ENCODE data around the gene RGMA. TPM values are rescaled to one million over a fixed set of nuclear protein-coding genes. Genes with fewer than 3 reads are reported as not detected.

RGMA gene
- total RNA-seq, 1 donor from 2014 or later: not detected

DNA sequence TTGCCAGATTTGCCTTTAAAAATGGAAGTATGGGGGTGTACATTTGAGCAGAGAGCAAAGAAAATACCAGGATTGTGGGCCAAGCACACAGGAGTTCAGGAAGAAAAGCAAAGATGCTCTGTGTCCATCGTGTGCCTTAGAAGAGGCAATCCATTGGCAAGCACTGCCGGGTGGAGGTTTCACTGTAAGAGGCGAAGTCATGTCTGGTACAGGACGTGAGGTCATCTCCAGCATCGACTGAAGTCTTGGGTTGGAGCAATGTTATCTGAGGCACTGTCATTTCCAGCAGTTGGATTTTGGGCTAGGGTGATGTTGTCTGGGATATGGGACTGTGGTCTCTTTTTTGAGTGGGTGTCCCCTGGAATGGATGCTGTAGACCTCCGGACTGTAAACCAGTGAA is 4.8 kb upstream of the RGMA start:
- no peak for DNase-seq (ENCODE audit: low read depth, low spot score)

DNA sequence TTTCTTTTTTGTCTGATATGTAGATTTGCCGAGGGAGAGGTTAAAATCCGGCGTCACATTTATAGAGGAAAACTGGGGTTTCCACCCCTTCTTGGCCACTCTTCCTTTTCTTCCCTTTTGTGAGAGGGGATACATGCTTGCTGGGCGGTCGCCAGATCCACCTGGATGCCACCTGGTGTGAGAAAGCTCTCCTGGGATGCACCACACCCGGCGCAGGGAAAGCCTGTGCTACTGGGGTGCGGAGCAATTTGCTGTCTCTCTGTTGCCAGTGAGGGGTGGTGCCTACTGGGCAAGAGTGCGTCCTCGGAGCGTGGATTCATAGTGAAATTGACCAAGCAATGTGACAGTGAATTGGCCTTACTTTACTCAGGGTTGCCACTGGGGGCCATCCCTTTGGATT is 2.5 kb upstream of the RGMA start:
- DNase-seq (ENCODE audit: low read depth, low spot score): no peak

DNA sequence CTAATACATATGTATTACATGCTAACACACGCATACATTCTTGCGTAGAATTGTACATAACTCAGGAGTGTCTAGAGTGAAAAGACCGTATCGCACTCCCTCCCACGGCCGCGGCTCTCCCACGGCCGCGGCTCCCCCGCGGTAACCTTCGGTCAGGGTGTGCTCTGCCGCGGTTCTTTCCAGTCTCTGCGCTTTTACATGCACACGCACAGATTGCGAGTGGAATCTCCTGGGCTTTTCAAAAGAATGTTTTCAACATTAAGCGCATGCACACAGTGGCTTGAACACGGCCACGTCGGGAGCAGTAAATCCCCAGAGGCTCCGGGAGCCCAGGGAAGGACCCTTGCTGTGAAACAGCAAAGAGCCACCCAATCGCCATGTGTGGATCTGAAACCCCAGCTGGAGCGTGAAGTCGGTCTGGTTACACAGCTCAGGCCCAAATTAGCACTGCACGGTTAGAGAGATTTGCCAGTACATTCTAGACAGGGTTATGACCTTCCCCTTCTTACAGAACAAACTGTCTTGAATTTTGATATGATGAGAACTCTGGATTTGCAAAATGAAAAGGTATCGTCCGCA is 805 bp upstream of the RGMA start:
- DNase-seq (ENCODE audit: low read depth, low spot score): no peak

DNA sequence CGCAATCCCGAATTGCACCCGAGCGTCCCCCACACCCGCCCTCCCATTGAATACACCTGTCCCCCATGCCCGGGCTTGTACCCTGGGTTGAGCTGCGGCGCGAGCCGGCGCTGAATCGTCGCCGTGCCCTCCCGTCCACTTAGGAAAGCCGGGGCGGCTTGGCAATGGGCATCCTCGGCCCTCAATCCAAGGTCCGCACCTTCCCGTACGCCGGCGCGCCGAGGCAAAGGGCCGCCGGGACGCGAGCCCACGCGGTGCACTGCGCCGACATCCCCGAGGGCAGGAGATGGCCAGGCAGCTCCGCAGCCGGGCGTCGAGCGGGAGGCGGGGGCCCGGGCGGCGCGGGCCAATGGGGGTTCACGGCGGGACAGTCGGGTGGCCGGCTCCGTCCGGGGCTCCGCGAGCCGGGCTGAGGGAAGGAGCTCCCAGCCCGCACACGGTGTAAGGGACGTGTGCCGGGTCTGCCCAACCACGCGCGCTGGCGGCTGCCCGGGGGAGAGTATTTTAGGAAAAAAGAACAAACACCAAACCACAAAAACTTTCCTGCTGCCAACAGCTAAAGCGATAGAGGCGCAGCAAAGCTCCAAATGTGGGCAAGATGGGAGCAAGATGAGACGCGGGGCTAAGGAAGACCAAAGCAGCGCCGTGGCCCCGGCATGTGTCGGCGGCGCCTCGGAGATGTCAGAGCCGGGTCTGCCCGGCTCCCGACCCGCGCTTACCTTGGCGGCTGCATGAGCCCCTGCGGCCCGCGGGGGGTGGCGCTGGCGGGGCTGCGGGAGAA is 621 bp downstream of the RGMA start:
- DNase-seq (ENCODE audit: low read depth, low spot score): no peak

DNA sequence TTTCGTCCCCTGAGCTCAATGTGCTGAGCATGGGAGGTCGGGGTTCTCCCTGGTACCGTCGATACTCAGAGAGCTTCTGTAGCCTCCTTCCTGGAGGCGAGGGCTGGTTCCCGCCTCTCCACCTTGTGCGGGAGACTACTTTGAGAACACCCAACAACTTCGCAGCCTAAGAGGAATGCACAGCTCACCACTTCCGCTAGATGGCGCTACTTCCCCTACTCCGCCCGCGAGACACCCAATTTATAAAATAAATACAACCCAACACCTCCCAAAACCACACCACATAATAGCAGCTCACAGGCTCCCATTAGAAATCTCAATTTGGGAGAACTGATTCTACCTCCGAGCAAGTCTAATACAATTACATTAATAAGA is 1.2 kb downstream of the RGMA start:
- no peak for DNase-seq (ENCODE audit: low read depth, low spot score)

DNA sequence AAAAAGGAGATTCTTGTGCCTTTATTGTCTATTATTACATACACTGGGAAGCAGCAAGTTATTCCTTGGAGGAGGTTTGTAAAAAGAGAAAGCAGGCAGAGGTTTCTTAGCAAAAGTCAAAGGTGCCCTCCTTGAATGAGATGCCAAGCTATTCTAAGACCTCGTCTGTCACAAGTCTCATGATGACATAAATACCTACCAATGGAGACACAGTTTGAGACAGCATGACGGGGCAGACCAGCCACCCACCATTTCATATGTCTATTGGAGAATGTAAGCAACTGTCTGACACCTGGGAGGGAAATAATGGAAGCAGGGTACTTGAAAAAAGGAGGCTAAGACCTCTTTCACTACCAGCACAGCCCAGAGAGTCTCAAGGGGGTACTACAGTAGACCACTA is 2.2 kb downstream of the RGMA start:
- no peak for DNase-seq (ENCODE audit: low read depth, low spot score)

DNA sequence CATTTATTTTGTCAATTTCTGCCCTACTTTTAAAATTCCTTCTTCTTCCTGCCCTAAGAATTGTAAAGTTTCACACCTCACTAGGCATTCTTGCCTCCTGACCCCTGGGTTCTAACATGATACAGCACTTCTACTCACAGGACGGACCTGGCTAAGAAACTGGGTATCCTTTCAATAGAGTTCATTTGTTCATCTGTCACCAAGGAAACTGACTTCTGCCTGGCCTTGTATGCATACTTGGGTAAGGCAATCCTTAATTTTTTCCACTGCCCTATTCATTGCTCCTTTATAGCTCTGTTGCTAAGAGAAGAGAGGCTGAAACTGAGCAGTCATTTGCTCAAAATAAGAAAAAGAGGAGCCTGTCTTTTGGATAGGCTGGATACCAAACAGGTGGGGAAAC is 3.3 kb downstream of the RGMA start:
- DNase-seq (ENCODE audit: low read depth, low spot score): no peak

DNA sequence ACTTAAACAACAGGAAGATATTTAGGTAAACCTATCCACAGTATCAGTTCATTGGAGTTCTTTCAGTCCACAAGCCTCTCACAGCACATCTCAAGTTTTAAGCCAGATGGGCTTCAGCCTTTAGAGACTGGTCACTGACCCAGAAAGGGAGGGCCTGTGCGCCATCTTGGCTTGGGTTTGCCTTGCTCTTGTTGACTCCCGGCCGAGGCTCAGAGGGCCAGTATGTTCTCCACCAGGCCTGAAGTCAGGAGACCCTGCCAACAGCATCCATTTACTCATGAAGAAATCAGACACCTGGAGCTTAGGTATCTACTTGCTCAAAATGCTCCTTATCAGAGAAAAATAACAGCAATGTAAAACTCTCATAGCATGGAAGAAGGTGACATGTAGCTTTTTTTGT is 6.2 kb downstream of the RGMA start:
- DNase-seq (ENCODE audit: low read depth, low spot score): no peak

DNA sequence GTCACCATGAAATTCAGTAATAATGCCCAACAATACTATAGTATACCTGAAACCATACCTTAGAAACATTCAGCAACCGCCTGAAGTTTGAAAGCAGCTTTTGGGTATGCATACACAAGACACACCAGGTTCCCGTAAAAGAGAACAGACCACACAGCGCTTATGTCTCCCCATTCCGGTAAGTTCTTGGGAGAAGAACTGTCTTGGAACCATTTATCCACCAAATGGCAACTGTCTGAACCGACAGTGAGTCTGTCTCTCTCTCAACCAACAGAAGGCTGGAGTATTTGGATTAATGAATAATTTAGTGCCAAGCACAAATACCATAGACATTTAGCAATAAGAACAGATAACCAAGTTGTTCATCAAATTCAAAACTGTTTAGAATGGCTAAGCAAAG is 7.6 kb downstream of the RGMA start:
- DNase-seq (ENCODE audit: low read depth, low spot score): no peak

DNA sequence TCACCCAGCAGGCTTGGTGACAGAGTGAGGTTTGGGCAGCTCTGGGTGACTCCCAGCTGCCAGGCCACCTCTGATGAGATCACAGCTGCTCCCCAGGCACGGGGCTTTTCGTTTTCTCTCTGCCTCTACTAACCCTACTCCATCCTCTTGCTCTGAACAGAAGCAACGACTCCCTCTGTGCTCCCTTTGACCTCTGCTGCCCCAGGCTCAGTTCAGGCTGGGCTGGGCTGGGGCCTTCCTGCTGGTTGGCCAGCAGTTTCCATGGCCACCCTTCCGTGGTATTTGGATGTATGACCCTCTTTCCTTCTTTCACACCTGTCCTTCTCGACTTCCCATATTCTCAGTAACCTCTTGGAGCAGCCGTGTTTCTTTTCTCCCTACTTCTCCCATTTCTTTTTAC is 8.6 kb downstream of the RGMA start:
- DNase-seq (ENCODE audit: low read depth, low spot score): no peak

DNA sequence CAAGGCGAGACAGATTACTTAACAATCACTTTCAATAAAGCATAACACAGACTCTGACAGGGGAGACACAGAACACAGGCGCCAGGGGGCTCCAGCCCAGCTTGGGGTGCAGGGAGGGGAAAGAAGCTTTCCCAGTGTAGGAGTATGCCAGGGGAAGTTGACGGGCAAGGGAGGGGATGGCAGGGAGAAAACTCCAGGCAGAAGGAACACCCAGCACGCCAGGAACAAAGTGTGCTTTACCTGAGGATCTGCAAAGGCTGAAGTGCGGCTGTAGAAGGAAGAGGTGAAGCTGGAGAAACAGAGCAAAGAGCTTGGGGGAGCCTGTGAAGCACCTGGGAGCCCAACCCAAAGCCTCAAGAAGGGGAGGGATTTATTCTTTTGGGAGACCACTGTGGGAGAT is 12.1 kb downstream of the RGMA start:
- DNase-seq (ENCODE audit: low read depth, low spot score): no peak

DNA sequence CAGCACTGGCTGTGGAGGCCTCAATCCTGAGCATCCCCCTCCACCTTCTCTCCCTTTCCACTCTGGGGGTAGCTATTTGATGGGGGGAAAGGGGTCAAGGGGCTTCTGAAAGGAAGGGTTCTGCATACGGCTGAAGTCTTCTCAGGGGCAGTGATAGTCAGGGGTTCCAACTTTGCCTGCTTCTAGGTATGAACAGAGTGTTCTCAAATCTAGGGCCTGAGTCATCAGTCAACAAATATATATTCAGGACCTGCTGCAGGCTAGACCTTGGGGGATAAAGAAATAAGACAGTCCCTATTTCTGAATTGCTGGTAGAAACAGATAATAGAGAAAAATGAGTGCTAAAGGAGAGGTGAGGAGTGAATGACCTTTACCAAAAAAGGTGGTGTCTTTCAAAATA is 12.8 kb downstream of the RGMA start:
- no peak for DNase-seq (ENCODE audit: low read depth, low spot score)

DNA sequence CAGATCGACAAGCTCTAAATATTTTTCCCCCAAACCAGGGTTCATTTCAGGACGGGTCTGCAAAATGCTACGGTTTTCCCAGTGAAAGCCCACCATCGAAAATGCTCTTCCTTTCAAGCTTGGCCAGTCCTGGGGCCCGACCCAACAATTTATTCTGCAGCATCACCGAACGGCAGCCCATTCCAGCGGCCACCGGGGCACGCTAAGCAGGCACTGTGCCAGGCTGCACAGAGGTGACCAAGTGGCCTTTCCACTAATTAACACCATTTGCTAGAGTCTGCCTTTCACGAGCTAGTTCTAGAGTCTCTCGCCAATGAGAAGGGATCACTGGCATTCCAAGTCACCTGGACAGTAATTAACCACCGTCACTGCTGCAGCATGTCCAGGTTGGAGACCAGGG is 14.4 kb downstream of the RGMA start:
- no peak for DNase-seq (ENCODE audit: low read depth, low spot score)

DNA sequence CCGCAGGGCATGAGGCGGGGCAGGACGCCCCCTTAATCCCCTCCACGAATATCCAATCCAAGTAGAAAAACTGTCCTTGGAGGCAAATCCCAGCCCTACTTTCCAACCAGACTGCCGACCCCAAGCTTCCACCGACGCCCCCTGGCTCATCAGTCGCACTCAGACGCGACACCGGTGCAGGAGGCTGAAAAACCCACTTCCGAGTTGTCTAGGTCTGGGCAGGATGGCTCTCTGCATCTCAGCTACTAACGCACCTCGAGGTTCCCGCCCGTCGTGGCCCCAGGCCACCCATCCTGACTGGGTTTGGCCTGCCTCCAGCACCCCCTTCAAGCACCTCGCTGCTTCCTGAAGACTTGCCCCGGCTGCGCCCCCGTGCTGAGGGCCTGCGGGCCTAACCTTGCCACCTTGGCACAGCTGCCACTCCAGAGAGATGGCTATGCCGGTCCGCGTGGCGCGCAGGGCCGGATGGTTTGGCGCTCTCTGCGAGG is 15.5 kb downstream of the RGMA start:
- no peak for DNase-seq (ENCODE audit: low read depth, low spot score)

DNA sequence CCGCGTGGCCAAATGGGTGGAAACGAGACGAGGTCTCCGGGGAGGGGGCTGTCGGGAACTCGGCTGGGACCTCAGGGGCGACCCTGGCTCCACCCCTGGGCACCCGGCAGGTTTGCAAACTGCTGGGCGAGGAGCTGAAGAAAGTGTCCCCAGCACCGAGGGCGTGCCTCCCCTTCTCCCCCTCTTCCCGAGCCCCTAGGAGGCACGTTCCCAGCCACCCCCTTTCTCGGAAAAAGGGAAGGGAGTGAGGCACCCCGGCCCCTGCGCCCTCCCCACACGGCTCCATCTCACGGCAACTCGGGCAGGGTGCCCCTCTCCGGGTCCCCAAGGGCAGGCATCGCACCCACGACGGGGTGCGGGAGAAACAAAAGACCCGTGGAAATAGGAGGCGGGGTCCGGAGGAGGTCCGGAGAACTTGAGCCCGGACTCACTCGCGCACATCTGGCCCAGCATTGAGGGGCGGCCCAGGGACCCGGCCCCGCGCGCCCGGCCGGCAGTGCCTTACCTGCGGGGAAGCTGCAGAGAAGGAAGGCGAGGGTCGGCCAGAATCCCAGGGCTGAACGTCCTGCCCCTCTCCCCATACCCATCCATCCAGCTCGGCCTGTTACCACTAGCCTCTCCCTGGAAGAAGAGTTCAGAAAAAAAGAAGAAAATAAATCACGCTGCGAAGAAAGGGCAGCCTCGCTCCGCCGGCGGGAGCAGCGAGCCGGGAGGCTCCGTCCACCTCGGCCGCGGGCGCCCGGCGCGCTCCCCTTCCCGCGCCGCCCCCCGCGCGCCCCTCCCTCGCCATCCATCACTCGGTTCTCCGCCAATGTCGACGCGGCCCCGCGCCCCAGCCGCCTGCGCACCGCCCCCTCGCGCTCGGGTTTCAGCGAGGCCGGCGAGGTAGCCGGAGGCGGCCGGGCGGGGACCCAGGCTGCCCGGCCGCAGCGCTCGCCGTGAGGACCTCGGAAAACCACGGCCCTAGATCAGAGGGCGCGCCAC is 16.3 kb downstream of the RGMA start:
- no peak for DNase-seq (ENCODE audit: low read depth, low spot score)

DNA sequence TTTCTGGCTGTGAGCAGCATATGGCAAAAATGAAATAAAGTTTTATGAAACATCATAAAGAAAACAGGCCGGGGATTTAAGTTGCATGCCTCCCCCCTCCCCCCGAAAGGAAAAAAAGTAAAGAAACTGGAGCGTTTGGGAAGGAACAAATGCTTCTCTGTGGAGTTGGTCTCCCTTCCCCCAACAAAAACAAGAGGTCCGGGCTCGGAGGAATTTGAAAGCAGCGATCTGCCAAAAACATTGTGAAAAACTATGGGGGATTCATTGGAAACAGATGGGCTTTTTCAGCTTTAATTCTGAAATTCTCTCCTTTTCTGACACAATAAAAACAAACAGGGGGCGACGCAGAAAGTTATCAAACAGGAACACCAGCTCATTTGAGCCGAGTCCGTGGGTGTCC is 17.0 kb downstream of the RGMA start:
- no peak for DNase-seq (ENCODE audit: low read depth, low spot score)

DNA sequence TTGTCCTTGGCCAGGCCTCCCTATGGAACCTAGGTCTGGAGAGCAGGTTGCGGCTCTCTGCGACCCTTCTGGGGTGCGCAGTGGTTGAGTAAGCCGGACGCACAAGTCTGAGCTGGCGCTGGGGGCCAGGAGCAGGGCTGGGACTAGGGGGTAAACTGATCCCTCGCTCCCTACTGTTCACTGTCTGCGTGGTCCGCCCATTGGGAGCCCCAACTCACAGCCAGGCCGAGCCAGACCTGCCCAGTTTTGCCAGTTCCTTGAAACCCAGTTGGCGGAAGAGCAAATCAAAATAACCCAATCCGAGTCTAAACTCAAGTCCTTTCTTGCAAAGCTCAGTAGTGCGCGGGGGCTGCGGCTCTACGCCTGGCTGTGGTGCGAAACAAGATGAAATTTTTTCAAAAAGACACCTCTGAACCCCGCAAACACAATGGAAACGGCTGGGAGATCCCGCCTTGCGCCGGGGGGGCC is 17.5 kb downstream of the RGMA start:
- DNase-seq (ENCODE audit: low read depth, low spot score): no peak

DNA sequence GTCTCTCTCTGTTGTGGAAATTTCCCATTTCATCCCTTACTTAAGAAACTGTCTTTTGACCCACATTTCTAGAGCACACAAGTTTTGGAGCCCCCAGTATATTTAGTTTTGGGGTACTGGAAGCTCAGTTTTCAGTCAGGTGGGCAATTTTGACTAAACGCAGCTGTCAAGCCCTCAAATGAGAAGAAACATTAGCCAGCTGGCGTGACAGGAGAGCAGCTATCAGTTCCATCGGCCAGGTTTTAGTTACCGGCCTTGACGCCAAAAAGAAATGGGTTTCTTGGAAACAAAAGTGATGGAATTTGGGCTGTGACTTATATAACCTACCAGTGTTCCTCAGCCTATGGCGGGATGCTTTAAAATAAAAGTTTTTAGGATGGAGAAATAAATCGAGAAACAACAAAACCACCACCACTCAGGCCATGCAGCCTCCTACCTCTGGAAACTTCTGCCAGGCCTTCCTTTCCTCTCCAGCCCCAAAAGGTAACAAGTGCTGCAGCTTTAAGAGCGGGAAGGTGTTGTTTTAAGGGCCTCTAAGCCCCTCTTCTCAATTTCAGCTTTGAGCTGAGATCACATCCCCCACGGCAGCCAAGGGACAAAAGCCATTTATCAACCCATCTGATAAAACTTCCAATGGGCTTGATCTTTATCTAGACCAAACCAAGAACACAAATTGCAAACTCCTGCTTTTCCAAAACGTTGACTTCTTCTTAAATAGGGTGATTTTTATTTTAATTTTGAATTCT is 18.3 kb downstream of the RGMA start:
- DNase-seq (ENCODE audit: low read depth, low spot score): no peak

DNA sequence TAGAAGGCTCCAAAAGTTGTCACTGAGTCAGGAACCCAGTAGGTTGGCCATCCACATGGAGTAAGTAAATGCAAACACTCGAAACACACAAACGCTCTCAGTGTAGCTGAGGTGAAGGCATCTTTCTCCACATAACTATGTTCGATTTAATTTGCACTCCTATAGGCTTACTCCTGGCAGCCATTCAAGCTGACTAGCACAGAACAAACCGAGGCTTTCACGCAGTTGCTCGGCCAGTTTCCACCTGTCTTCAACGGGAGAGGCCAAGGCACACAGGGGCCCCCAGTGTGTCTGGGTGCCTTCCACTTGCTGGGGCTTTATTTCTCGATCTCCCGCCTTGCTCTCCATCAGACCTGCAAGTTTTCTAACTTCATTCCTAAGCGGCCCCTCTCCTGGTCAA is 18.9 kb downstream of the RGMA start:
- no peak for DNase-seq (ENCODE audit: low read depth, low spot score)

DNA sequence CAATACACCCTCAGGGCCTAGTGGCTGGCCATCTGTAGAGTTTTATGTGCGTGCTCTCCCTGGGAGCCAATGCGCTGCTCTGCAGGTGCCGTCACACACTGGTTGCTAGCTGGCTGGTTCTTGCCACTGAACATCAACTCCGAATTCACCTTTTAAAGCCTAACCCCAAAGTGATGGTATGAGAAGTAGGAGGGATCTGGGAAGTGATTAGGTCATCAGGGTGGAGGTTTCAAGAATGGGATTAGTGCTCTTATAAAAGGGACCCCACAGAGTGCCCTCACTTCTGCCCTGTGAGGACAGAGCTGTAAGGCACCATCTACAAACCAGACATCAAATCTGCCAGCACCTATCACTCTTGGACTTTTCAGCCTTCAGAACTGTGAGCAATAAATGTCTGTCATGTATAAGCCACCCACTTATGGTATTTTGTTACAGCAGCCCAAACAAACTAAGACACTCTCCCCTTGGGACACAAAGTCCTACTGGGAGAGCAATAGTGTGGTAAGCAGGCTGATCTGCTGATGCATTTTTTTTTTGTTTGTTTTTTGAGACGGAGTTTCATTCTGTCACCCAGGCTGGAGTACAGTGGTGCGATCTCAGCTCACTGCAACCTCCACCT is 20.3 kb downstream of the RGMA start:
- DNase-seq (ENCODE audit: low read depth, low spot score): no peak

DNA sequence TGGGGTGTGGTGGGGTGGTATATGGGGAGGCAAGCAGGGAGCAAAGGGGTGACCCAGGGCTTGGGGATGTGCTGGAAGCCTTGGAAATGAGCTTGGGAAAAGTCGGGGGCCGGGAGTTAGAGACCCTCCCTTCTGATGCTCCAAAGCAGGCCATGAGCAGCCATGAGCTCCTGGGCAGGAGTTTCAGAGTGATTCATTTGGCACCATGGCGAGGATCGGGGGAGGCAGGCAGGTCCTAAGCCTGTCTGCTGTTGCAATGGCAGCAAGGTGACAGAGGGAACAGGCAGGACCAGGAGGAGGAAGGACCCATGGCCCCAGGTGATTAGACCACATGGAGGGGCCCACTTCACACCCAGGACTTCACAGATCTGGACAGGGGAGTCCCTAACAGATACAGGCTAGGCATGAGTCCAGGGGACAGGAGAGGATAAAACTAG is 21.3 kb downstream of the RGMA start:
- no peak for DNase-seq (ENCODE audit: low read depth, low spot score)
